ENCODE results near the gene ARHGEF19.

The ARHGEF19 gene

DNA sequence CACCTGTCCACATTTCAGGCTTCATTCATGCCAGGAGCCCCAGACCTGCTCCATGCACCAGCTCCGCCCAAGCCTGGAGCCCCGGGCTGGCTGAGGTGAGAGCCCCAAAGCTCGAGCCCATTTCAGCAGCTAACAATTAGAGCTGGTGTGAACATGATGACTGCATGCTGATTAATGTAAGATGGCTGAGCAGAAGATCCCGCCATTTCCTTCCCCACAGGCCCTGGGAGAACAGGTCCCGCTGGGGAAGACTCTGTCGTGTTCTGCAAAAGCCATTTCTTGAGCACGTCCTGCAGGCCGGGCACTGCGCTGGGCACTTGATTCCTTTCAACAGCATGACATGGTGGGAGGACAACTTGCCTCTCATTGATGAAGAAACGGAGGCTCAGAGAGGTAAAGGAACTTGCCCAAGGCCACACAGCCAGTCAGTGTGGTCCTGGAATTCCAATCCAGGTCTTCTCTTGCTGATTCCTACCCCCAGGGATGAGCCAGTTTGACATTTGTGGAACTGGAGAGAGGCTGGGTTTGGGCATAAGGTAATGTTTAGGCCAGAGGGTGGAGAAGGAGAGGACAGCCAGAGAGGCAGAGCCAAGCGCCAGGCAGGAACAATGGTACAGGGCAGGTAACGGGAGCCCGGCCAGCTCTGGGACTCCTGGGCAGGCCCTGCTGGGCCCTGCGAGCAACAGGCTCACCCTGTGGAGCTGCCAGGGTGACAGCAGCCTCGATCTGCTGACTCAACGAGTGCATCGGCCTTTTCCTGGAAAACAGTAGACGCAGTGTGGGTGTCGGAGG, 28.5 kb downstream of the ARHGEF19 start:
- Histone ChIP-seq H3K4me1 (peaks cover 2% of the 10 kb centered on the region; the same call in 1 of the 2 replicates), H3K27me3 (ENCODE audit: low read depth) (no peaks in the 10 kb centered on the region), H3K4me3 (no peak overlapping the region), H3K9me3 (no peaks in the 10 kb centered on the region), H3K36me3 (replicated peaks) (no peaks in the 10 kb centered on the region)
- no peak for DNase-seq (ENCODE audit: low spot score in 2 of 2)
- in situ Hi-C loops (cut with MboI; ENCODE audit: low sequenced_read_pairs), result loop anchor here (5.0 to 10.0 kb wide), 2 partner anchors 102 to 179 kb away; partner anchors contain the start of gene SRARP

DNA sequence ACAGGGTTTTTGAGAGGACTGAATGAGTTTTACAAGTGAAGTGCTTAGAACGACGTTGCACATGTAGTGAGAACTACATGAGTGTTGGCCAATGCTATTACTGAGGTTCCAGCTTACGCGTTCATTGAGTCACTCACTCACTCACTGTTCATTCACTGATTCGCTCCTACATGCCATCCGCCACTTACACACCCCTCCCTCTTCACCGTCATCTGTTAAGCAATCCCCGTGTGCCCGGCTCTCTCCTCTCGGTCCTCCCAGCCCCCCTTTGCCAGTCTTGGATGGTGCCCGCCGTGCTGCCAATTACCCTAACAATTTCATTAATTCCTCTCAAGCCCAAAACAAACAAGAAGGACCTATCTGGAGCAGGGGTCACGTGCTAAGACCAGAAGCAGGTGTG, 29.3 kb downstream of the ARHGEF19 start:
- H3K4me1 ChIP-seq, result peaks cover 2% of the 10 kb centered on the region; the same call in 1 of the 2 replicates
- no peak overlapping the region for H3K4me3 ChIP-seq
- in situ Hi-C loops (cut with MboI; ENCODE audit: low sequenced_read_pairs), result loop anchor here (5.0 to 10.0 kb wide), 2 partner anchors 101 to 178 kb away; partner anchors contain the start of gene SRARP
- no peak for DNase-seq (ENCODE audit: low spot score in 2 of 2)
- no peaks in the 10 kb centered on the region for H3K27me3 ChIP-seq (ENCODE audit: low read depth)
- H3K9me3 ChIP-seq, result no peaks in the 10 kb centered on the region
- no peaks in the 10 kb centered on the region for H3K36me3 ChIP-seq (replicated peaks)

DNA sequence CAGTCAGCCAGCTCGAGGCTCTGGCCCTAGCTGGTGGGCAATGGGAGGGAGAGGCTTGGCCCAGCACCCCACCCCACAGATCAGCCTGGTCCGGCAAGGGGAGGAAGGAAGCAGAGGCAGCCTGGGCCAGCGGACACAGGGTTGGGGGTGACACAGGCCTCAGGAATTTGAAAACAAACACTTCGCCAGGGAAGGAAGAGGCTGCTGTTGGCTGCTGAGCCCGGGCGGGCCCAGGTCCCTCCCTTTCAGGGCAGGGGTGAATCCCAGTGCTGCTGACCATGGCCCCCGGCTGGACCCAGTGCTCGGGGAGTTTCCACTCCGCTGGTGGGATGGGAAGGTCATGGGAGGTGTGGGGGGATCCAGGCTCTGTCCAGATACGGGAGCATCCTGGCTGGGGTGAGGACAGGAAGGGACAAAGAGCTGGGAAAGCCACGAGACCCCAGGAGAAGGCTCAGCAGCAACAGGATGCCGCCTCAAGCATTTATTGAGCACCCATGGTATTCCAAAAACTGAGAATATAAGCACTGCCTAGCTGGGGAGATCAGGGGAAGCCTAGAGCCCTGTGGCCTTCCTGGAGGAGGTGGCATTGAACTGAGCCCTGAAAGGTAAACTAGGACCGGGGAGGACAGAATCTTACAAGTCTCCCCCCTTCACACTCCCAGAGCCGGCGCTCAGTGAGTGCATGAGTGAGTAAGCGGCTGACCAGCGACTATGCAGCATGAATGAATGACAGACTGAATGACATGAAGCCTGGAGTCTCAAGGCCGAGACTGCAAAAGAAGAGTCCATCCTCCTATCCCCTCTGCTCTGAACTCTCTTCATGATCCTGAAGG, 30.3 kb downstream of the ARHGEF19 start:
- no peak for DNase-seq (ENCODE audit: low spot score in 2 of 2)
- in situ Hi-C loops (cut with MboI; ENCODE audit: low sequenced_read_pairs), result loop anchor here (5.0 to 10.0 kb wide), 2 partner anchors 100 to 177 kb away; partner anchors contain the start of gene SRARP
- Histone ChIP-seq H3K27me3 (ENCODE audit: low read depth) (no peaks in the 10 kb centered on the region), H3K36me3 (replicated peaks) (no peaks in the 10 kb centered on the region), H3K4me3 (no peak overlapping the region), H3K9me3 (no peaks in the 10 kb centered on the region), H3K4me1 (no peaks in the 10 kb centered on the region)

DNA sequence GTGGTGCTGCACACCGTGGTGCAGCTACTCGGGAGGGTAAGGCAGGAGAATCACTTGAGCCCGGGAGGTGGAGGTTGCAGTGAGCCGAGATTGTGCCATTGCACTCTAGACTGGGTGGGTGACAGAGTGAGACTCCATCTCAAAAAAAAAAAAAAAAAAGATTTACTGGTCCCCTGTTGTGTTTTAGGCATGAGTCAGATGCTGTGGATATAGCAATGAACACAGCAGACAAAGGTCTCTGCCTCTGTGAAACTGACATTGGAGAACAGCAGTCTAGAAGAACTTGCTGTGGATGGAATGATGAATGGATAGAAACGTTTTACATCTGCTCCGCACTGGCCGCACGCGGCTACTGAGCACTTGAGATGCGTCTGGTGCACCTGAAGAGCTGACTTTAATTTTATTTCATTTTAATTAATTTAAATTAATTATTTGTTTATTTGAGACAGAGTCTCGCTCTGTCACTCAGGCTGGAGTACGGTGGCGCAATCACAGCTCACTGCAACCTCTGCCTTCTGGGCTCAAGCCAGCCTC, 32.1 kb downstream of the ARHGEF19 start:
- no peak overlapping the region for H3K4me3 ChIP-seq
- H3K36me3 ChIP-seq (replicated peaks), result no peaks in the 10 kb centered on the region
- in situ Hi-C loops (cut with MboI; ENCODE audit: low sequenced_read_pairs), result loop anchor here (5.0 to 10.0 kb wide), 2 partner anchors 98 to 176 kb away; partner anchors contain the start of gene SRARP
- DNase-seq (ENCODE audit: low spot score in 2 of 2), result no peak
- no peaks in the 10 kb centered on the region for H3K9me3 ChIP-seq
- peaks cover 8% of the 10 kb centered on the region for H3K4me1 ChIP-seq
- H3K27me3 ChIP-seq (ENCODE audit: low read depth), result no peaks in the 10 kb centered on the region

DNA sequence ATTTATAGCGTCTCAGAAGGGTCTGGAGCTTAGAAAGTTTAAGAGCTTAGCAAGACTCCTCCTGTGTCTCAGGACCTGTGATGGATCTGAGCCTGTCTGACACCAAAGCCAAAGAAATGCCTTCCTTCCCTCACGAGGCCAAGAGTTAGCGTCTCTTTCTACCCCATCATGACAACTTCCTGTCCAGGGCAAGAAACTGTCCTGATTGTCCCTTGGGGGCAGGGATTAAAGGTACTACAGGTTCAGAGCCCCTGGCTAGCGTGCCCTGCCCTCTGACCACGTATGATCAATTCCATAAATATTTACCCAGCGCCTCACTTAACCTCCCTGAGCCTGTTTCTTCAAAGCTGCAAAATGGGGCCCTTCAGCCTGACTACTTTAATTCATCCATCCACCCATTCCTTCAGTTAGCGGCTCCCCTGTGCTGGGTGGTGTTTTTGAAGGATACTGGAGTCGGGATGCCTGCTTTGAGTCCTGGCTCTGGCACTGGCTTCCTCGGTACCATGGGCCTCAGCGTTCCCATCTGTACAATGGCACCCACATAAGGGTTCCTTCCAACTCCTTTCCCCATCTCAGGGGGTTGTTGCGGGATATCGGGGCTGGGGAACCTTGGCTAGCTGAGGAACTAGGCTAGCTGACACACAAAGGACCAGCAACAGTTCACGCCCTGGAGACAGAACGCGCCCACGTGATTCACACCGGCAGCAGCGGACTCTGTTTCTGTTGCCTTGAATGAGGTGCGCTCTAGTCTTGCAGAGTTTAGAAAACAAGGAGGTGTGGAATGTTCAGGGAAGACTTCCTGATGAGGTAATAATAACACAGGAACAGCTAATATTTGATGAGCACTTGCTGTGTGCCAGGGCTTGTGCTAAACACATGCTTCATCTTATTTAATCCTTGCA, 33.6 kb downstream of the ARHGEF19 start:
- no peak for DNase-seq (ENCODE audit: low spot score in 2 of 2)
- in situ Hi-C loops (cut with MboI; ENCODE audit: low sequenced_read_pairs), result no loop called here
- H3K9me3 ChIP-seq, result no peaks in the 10 kb centered on the region
- peaks cover 8% of the 10 kb centered on the region for H3K4me1 ChIP-seq
- no peaks in the 10 kb centered on the region for H3K27me3 ChIP-seq (ENCODE audit: low read depth)
- no peak overlapping the region for H3K4me3 ChIP-seq
- H3K36me3 ChIP-seq (replicated peaks), result no peaks in the 10 kb centered on the region

DNA sequence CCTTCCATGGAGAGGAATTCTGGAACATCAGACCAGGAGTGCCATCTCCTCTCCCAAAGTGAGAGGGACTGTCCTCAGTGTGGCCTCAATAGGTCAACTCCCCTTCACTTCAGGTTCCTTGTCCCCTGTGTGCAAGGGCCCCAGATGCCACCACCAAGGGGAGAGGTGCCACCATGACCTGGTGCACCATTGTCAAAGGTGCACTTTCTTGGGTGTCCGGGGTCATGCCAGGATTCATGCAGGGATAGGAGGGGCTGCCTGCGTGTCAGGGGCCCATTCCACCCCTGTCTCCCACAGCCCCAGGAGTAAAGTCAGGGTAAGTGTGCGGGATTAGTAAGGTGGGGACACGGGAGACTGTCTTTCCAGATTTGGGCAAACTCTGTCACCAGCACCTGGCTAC, 35.1 kb downstream of the ARHGEF19 start:
- in situ Hi-C loops (cut with MboI; ENCODE audit: low sequenced_read_pairs), result no loop called here
- DNase-seq (ENCODE audit: low spot score in 2 of 2), result no peak

DNA sequence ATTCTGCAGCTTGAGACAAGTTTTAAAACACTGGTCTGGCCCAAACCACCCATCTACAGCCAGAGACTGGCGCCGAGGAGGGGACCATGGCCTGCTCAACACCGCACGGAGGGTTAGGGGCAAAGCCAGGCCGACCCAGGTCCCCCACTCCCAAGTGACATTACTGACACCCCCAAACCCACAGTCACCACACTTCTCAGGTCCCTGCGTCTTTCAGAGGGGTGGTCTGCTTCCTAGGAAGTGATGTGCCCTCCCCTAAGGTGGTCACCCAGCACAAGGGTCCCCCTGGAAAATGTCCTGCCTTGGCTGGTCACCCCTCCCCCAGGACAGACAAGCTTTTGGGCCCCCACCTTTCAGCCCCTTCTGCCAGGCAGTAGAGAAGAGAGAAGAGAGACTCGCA, 35.8 kb downstream of the ARHGEF19 start:
- DNase-seq (ENCODE audit: low spot score in 2 of 2), result no peak
- Histone ChIP-seq H3K36me3 (replicated peaks) (no peaks in the 10 kb centered on the region), H3K9me3 (no peaks in the 10 kb centered on the region), H3K4me3 (no peak overlapping the region), H3K27me3 (ENCODE audit: low read depth) (no peaks in the 10 kb centered on the region), H3K4me1 (peaks cover 8% of the 10 kb centered on the region)
- in situ Hi-C loops (cut with MboI; ENCODE audit: low sequenced_read_pairs), result no loop called here

More for the DNA sequence above, 35.1 kb downstream of the ARHGEF19 start:
- no peak overlapping the region for H3K4me3 ChIP-seq
- H3K27me3 ChIP-seq (ENCODE audit: low read depth), result no peaks in the 10 kb centered on the region
- H3K9me3 ChIP-seq, result no peaks in the 10 kb centered on the region
- H3K4me1 ChIP-seq, result peaks cover 8% of the 10 kb centered on the region
- H3K36me3 ChIP-seq (replicated peaks), result no peaks in the 10 kb centered on the region

DNA sequence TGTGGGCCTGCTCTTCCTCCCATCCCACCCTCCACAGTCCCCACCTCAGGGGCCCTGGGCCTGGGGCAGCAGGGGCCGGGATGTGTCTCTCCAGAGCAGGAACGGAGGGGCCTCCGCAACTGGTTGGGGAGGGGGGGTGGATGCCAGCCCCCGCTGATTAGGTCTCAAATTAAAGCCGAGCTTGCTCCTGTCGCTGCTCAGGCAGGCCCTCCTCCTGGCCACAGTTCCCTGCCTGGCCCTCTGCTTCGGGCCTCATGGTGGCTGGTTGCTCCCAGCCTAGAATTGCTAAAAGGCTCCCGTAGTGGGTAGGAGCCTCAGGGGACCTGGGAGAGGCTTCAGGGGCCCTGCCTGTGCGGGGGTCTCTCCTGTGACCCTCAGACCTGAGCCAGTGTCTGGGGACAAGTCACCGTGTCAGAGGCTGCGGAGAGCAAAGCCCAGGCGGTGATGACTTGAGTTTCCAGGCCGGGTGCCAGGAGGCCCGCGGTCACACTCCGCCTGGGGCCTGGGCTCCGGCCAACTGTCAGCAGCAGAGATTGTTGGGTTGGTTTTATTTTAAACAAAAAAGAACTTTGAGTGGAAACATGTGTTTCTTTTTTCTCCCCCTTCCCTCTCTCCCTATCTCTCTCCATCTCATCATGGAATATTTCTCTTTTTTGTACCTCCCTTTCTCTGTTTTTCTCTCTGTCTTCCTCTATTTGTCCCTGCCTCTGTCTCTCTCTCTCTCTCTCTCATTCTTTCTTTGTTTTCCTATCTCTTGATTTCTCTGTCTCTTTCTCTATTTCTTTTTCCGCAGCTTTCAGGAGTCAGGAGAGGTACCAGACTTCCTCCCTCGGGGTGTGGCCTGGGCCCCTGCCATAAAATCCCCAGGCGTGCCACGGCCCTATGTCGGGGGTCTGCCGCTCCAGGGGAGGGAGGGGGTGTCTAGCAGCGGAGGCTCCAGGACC, 36.6 kb downstream of the ARHGEF19 start:
- Histone ChIP-seq H3K4me1 (peaks cover 8% of the 10 kb centered on the region), H3K27me3 (ENCODE audit: low read depth) (no peaks in the 10 kb centered on the region), H3K36me3 (replicated peaks) (no peaks in the 10 kb centered on the region), H3K9me3 (no peaks in the 10 kb centered on the region), H3K4me3 (no peak overlapping the region)
- DNase-seq (ENCODE audit: low spot score in 2 of 2), result peak in 1 of 2 experiments; percentile 57
- in situ Hi-C loops (cut with MboI; ENCODE audit: low sequenced_read_pairs), result no loop called here

DNA sequence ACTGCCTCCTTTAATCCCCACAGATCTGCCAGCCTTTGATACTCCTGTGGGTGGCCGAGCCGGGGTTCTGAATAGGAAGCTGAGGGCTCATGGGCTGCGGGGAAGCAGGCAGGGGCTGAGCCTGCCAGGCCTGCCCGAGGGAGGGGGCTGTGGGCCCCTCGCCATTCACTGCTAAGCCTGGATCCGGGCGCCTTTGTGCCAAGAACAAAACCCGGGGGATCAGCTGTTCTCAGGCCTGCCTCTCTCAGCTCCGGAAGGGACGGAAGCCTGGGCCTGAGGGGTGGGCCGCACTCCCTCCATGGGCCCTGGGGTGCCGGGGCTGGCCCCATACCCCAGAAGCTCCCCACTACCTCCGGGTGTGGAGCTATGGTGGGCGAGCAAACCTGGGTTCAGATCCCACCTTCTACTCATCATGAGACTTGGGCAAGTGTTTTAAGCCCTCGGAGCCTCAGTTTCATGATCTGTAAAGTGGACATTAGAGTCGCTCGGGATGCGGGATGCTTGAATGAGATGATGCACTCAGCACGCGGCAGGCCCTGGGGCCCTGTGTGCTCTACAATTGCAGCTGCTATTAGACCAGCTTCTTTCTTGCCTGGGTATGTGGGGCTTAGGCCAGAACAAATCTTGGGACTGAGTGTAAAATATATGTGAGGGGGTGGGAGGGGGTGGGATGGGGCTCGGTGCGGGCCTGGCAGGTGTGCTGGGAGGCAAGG, 37.4 kb downstream of the ARHGEF19 start:
- in situ Hi-C loops (cut with MboI; ENCODE audit: low sequenced_read_pairs), result no loop called here
- H3K36me3 ChIP-seq (replicated peaks), result no peaks in the 10 kb centered on the region
- no peak overlapping the region for H3K4me3 ChIP-seq
- peaks cover 8% of the 10 kb centered on the region for H3K4me1 ChIP-seq
- peak in 1 of 2 experiments; percentile 17 for DNase-seq (ENCODE audit: low spot score in 2 of 2)
- H3K27me3 ChIP-seq (ENCODE audit: low read depth), result no peaks in the 10 kb centered on the region
- no peaks in the 10 kb centered on the region for H3K9me3 ChIP-seq

DNA sequence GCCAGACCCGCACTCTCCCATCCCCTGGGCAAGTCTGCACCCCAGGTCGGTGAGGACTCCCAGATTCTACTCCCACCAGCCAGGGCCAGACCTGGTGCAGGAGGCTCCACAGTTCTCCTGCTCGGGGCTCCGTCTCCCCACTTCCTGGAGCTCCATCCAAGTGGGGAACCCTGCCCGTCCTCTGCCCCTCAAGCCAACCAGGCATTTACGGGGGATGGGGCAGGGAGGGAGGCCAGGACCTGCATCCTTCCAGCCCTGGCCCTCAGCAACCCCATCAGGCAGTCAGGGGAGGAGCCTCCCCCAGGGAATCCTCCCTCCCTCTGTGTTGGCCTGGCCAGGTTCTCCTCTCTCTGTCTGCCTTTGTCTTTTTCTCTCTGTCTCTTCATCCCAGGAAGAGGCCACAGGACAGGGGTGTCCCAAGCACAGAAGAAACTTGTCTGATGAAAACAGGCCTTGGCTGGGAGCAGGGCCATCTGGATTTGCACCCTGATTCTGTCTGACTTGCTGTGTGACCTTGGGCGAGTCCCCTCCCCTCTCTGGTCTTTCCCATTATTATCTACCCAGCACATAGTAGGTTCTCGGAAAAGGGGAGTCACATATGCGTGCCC, 38.1 kb downstream of the ARHGEF19 start:
- no peaks in the 10 kb centered on the region for H3K9me3 ChIP-seq
- peak in 1 of 2 experiments; percentile 7 for DNase-seq (ENCODE audit: low spot score in 2 of 2)
- H3K36me3 ChIP-seq (replicated peaks), result no peaks in the 10 kb centered on the region
- in situ Hi-C loops (cut with MboI; ENCODE audit: low sequenced_read_pairs), result no loop called here
- H3K27me3 ChIP-seq (ENCODE audit: low read depth), result no peaks in the 10 kb centered on the region
- H3K4me3 ChIP-seq, result no peak overlapping the region
- H3K4me1 ChIP-seq, result peaks cover 8% of the 10 kb centered on the region

DNA sequence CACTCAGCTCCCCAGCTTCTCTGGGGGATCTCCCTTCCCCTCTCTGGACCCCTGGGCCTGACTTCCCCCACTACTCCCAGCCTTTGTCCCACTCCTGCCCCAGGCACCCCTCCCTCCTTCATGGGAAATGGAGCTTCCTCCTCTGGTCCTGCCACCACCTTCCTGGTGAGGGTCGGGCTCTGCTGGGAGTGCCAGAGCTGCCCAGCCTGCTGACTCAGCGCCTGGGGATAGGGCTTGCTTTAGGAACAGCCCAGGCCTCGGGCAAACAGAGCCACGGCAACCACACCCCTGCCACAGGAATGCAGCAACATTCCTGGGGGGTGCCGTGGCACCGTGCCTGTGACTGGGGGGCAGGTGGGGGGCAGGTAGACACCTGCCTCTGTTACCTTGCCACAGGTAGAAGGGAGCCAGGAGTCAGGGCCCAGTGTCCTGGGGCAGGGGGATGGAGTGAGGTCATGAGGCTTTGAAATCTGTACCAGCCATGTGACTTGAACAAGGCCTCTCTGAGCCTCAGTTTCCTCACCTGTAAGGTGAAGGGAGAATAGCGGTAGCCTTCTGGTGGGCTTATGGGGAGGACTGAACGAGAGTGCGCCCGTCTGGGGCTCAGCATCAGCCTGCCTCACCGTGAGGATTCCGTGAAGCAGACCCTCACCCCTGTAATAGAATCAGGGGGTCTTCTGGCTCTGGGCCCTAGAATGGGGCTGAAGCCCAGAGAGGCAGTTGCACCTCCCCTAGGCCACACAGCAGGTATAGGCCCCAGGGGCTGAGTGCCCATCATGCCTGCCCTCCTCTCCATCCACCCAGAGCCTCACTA, 38.8 kb downstream of the ARHGEF19 start:
- H3K9me3 ChIP-seq, result no peaks in the 10 kb centered on the region
- no peaks in the 10 kb centered on the region for H3K27me3 ChIP-seq (ENCODE audit: low read depth)
- DNase-seq (ENCODE audit: low spot score in 2 of 2), result peak in 1 of 2 experiments; percentile 24
- in situ Hi-C loops (cut with MboI; ENCODE audit: low sequenced_read_pairs), result no loop called here
- H3K4me1 ChIP-seq, result peaks cover 8% of the 10 kb centered on the region
- no peak overlapping the region for H3K4me3 ChIP-seq
- H3K36me3 ChIP-seq (replicated peaks), result no peaks in the 10 kb centered on the region
